Right cardiac atrium (tissue), 5 donors: Measurements from ENCODE around the gene C19orf73. TPM values are rescaled to one million over a fixed set of nuclear protein-coding genes. Genes with fewer than 3 reads are reported as not detected.
A peak's percentile ranks its signal among the peaks of the same experiment; 100 is the strongest.

ENCODE experiments used
- ATAC-seq, 2 donors: fragments of 200-7000 bp; cut with Tn5 transposase; one replicate each; pipeline versions ENCODE4 v1.8.0 to v1.9.1; 2020; ENCODE audit warnings: moderate library complexity in 2 of 2, mild to moderate bottlenecking in 1 of 2
- DNase-seq, 3 donors: peaks; one replicate each; pipeline ENCODE4 v3.0.0-alpha.2; 2020
- H3K27ac ChIP-seq: one replicate; pipeline ENCODE4 v1.5.1; 2013; ENCODE audit warnings: mild to moderate bottlenecking, low read length, control low read depth, moderate library complexity
- H3K27me3 ChIP-seq: one replicate; pipeline ENCODE4 v1.6.1; 2013; ENCODE audit not compliant: control insufficient read depth, insufficient read depth
- H3K4me1 ChIP-seq: one replicate; pipeline ENCODE4 v1.6.1; 2013; ENCODE audit warnings: low read length; ENCODE audit not compliant: control insufficient read depth, insufficient read depth
- H3K4me3 ChIP-seq: one replicate; pipeline ENCODE4 v1.5.1; 2013; ENCODE audit warnings: low read length, control low read depth
- H3K9me3 ChIP-seq: one replicate; pipeline ENCODE4 v1.6.1; 2013; ENCODE audit warnings: low read length; ENCODE audit not compliant: control insufficient read depth
- WGBS: extraction: QIAGEN DNeasy Blood & Tissue Kit; methylation state at CpG from one replicate; pipeline ENCODE4 v1.1.7; 2013; 5-methylcytosine and 5-hydroxymethylcytosine counted together
- intact Hi-C, 4 donors: fragments of 100-400 bp; cut with DNase I; formaldehyde crosslinking; loops; one replicate each; pipeline versions ENCODE4 v1.11.0 to v1.14.0; 2022 to 2023
- polyA plus RNA-seq: library from polyadenylated mRNA; stranded (reverse); fragments of 200-250 nt; gene quantifications from one replicate; pipeline ENCODE4 v1.2.3, GENCODE V29; 2013
- total RNA-seq, 4 donors: library from RNA; stranded (reverse); fragmentation: NEBNext Ultra II Directional; extraction: Animal tissue kit (Norgen Biotek cat#: 25700); gene quantifications; one replicate each; pipeline ENCODE4 v1.2.1, GENCODE V29; 2021
- donor health status: healthy with polysubstance abuse.
- donor health status: DM: no; HTN: yes; CAD: no.
- donor health status: DM: no; HTN: no; CAD: no.
- donor health status: DM: no; HTN: yes; CAD: no; lungs with severe emphysema.
- donor health status: DM: yes; HTN: yes; CAD: no.

Gene C19orf73
- total and polyA plus RNA-seq, 5 donors, result 1.2 to 3.3 (median 2.0) TPM

- Histone ChIP-seq H3K27ac (peak within 1 kb of the TSS; percentile 99), H3K4me1 (no peaks in the 10 kb centered on the region), H3K27me3 (no peaks in the 10 kb centered on the region), H3K4me3 (peak within 1 kb of the TSS; percentile 66), H3K9me3 (no peaks in the 10 kb centered on the region)
- intact Hi-C loops, result loop anchor here in 2 of 4 donors (5.0 kb wide), 2 partner anchors 33 to 38 kb away; partner anchors contain the start of genes HRC (in 1 of the 2) and TRPM4 (in 1 of the 2)
- DNase-seq (peak; percentile 75 to 91 (median 91)), ATAC-seq (peak; percentile 58 to 65)
- WGBS, result under 1% methylated on average over 90 of the region's 90 CpGs
Measured at GRCh38 chr19:49119411-49120324, 725 bp upstream of the C19orf73 start, which contains the start of gene PPFIA3. Gene PPFIA3, plus strand, starts transcription at chr19:49119544. Its CDS starts 8,330 bp downstream, at chr19:49127874.

GRCh38 chr19:49117677-49118564 is 1.0 kb downstream of the C19orf73 start:
- peak in 2 of 3 donors; percentile 64 to 77 for DNase-seq
- no peak for ATAC-seq
- no peaks in the 10 kb centered on the region for H3K27me3 ChIP-seq
- peak overlapping the region; percentile 99 for H3K27ac ChIP-seq
- 63% methylated on average over 26 of the region's 26 CpGs for WGBS
- peaks cover 3% of the 10 kb centered on the region for H3K4me1 ChIP-seq
- intact Hi-C loops, result loop anchor here in 1 of 4 donors (5.0 kb wide), 1 partner anchor 34 kb away; no protein-coding TSS in a partner anchor
- H3K4me3 ChIP-seq, result peak overlapping the region; percentile 66
- H3K9me3 ChIP-seq, result no peaks in the 10 kb centered on the region

DNA sequence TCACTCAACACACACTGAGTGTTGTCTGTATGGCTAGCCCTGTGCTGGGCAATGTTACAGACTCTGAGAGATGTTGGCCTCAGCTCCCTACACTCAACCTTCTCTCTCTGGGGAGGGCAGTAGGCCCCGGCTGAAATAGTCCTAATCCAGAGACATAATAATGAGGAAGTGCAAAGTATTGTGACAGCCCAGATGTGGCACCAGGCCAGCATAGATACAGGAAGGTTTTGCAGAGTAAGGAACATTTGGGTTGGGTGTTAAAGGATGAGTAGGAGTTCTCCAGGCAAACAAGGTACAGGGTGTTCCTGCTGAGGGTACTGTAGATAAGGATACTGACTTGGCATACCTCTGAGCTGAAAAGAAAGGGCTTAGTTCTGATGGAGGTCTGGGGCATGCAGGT is 2.4 kb downstream of the C19orf73 start:
- peak; percentile 57 to 86 (median 79) for DNase-seq
- Histone ChIP-seq H3K27me3 (no peaks in the 10 kb centered on the region), H3K4me3 (no peak overlapping the region), H3K27ac (no peak overlapping the region), H3K4me1 (peaks cover 3% of the 10 kb centered on the region), H3K9me3 (no peaks in the 10 kb centered on the region)
- 29% methylated on average over 1 of the region's 1 CpG for WGBS
- ATAC-seq, result no peak
- intact Hi-C loops, result loop anchor here in 1 of 4 donors (5.0 kb wide), 1 partner anchor 36 kb away; no protein-coding TSS in a partner anchor

DNA sequence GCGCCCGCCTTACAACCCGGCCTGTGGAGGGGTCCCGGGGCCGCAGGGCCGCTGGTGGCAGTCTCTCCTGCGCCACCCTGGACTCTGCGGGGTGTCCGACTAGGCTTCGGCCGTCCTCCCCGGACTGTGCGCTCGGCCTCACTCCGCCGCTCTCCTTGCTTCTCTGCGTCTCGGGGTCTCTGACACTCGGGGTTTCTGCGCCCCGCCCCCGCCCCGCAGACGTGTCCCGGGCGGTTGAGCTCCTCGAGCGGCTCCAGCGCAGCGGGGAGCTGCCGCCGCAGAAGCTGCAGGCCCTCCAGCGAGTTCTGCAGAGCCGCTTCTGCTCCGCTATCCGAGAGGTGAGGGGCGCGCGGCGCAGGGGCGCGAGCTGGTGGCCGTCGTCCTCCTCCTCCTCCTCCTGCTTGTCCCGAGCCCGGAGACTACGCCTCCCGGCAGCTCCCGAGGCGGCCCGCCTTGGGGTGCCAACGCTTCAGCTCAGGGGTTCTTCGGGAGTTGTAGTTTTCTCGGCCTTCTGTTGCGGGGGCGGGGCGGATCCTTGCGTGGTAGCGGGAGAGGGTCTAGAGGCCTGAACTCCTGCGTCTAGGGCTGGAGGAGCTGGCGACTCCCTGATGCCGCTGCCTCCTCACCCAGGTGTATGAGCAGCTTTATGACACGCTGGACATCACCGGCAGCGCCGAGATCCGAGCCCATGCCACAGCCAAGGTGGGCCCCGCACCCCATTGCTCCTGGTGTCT is 4.1 kb downstream of the C19orf73 start:
- intact Hi-C loops, result loop anchor here in 1 of 4 donors (5.0 kb wide), 1 partner anchor 38 kb away; no protein-coding TSS in a partner anchor
- WGBS, result 7% methylated on average over 68 of the region's 68 CpGs
- ATAC-seq (peak; percentile 31 to 43), DNase-seq (peak; percentile 77 to 92 (median 92))
- peaks cover 3% of the 10 kb centered on the region for H3K4me1 ChIP-seq
- no peaks in the 10 kb centered on the region for H3K9me3 ChIP-seq
- no peaks in the 10 kb centered on the region for H3K27me3 ChIP-seq
- peak overlapping the region; percentile 83 for H3K4me3 ChIP-seq
- H3K27ac ChIP-seq, result peak overlapping the region; percentile 86

- intact Hi-C loops, result no loop called here
- Histone ChIP-seq H3K27ac (peak within 1 kb of the TSS; percentile 86), H3K4me1 (peaks cover 3% of the 10 kb centered on the region), H3K9me3 (no peaks in the 10 kb centered on the region), H3K27me3 (no peaks in the 10 kb centered on the region), H3K4me3 (peak within 1 kb of the TSS; percentile 83)
- peak; percentile 59 to 68 for ATAC-seq
- peak; percentile 75 to 92 (median 91) for DNase-seq
- 2% methylated on average over 66 of the region's 66 CpGs for WGBS
Measured at GRCh38 chr19:49113762-49114629, 4.9 kb downstream of the C19orf73 start, which contains the start of gene LIN7B. Gene LIN7B, plus strand, starts transcription at chr19:49114370. Its CDS starts 35 bp downstream, at chr19:49114405.

DNA sequence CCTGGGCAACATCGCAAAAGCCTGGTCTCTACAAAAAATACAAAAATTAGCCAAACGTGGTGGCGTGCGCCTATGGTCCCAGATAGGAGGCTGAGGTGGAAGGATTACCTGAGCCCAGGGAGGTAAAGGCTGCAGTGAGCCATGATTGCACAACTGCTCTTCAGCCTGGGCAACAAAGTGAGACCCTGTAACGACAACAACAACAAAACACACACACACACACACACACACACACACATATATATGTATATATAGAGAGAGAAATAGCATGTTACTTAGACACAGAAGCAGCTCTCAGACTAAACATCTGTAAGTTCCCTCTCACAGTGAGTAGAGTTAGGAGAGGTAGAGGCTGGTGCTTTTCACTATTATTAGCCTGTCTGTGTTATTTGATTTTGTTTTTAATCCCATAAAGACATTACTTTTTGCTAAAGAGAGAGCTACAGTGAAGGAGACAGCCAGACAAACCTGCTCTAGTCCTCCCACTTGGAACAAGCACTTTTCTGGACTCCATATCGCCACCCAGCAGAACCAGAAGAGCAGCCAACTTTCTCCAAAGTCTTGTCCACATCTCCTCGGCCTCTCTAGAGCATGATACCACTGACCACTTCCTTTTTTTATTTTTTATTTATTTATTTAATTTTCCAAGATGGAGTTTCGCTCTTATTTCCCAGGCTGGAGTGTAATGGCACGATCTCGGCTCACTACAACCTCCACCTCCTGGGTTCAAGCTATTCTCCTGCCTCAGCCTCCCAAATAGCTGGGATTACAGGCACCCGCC is 7.5 kb downstream of the C19orf73 start:
- no peak for DNase-seq
- H3K27me3 ChIP-seq, result no peaks in the 10 kb centered on the region
- no peak overlapping the region for H3K4me3 ChIP-seq
- no peak for ATAC-seq
- peaks cover 3% of the 10 kb centered on the region for H3K4me1 ChIP-seq
- 82% methylated on average over 11 of the region's 11 CpGs for WGBS
- intact Hi-C loops, result no loop called here
- no peak overlapping the region for H3K27ac ChIP-seq
- no peaks in the 10 kb centered on the region for H3K9me3 ChIP-seq

GRCh38 chr19:49110567-49110966 is 8.4 kb downstream of the C19orf73 start:
- intact Hi-C loops, result no loop called here
- ATAC-seq, result no peak
- Histone ChIP-seq H3K4me1 (peaks cover 3% of the 10 kb centered on the region), H3K4me3 (no peak overlapping the region), H3K27me3 (no peaks in the 10 kb centered on the region), H3K27ac (no peak overlapping the region), H3K9me3 (no peaks in the 10 kb centered on the region)
- DNase-seq, result no peak
- 26% methylated on average over 3 of the region's 3 CpGs for WGBS

- ATAC-seq (no peak), DNase-seq (no peak)
- Histone ChIP-seq H3K4me1 (peaks cover 3% of the 10 kb centered on the region), H3K4me3 (no peak overlapping the region), H3K27ac (no peak overlapping the region), H3K27me3 (no peaks in the 10 kb centered on the region), H3K9me3 (no peaks in the 10 kb centered on the region)
- WGBS, result 71% methylated on average over 8 of the region's 8 CpGs
- intact Hi-C loops, result loop anchor here in 1 of 4 donors (10.0 kb wide), 1 partner anchor 85 kb away; no protein-coding TSS in a partner anchor
Measured at GRCh38 chr19:49109569-49110233, 9.2 kb downstream of the C19orf73 start.
